Measurements from ENCODE around the gene LDLR. TPM values are rescaled to one million over a fixed set of nuclear protein-coding genes. Genes with fewer than 3 reads are reported as not detected.

The LDLR gene
- total and polyA plus RNA-seq, 2 donors (not counting 1 experiment from before 2014, with no cell fraction given) = 1.8 to 4.8 TPM

GRCh38 chr19:11041966-11042627 is 47.2 kb upstream of the LDLR start:
- Histone ChIP-seq H2AFZ (ENCODE audit: insufficient read depth, low read depth, low read length, poor library complexity, severe bottlenecking) (no peak overlapping the region), H3K9me3 (ENCODE audit: control extremely low read depth in 1 of 3, control insufficient read depth in 2 of 3, insufficient read depth in 1 of 3, low read length in 2 of 3) (peaks cover 0 to 13% (median 0%) of the 10 kb centered on the region in 3 donors), H3K27me3 (replicated peaks in 1 of 4; ENCODE audit: control extremely low read depth in 1 of 4, control insufficient read depth in 3 of 4, insufficient read depth in 4 of 4, low read length in 3 of 4) (peaks cover 0 to 31% (median 6%) of the 10 kb centered on the region in 4 experiments), H3K9ac (ENCODE audit: low read length) (no peak overlapping the region), H3K27ac (ENCODE audit: low read length in 2 of 2) (no peak overlapping the region), H3K4me2 (replicated peaks; ENCODE audit: low read depth, low read length, poor library complexity, severe bottlenecking) (no peak overlapping the region), H3K4me3 (ENCODE audit: control extremely low read depth in 1 of 5, extremely low read depth in 1 of 5, insufficient read depth in 1 of 5, low read depth in 2 of 5, low read length in 4 of 5) (no peak overlapping the region), H4K20me1 (ENCODE audit: control insufficient read depth, insufficient read depth, low read length, poor library complexity, severe bottlenecking) (peaks cover 51% of the 10 kb centered on the region), H3K79me2 (ENCODE audit: control insufficient read depth, insufficient read depth, low read length) (peaks cover 12% of the 10 kb centered on the region), H3K4me1 (ENCODE audit: control insufficient read depth in 2 of 2, insufficient read depth in 2 of 2, low read length in 2 of 2) (peaks cover 10 to 20% of the 10 kb centered on the region in 2 donors), H3K36me3 (replicated peaks in 1 of 2; ENCODE audit: control extremely low read depth in 1 of 2, control insufficient read depth in 1 of 2, extremely low read depth in 1 of 2, insufficient read depth in 2 of 2, low read length in 1 of 2) (peaks cover 0 to 39% of the 10 kb centered on the region in 2 experiments)
- ChIA-PET POLR2A (no interaction called here), CTCF (no interaction called here)
- Mint-ChIP-seq H3K4me3 (no peak overlapping the region), H3K27ac (no peak overlapping the region), H3K9me3 (ENCODE audit: insufficient read depth) (no peaks in the 10 kb centered on the region), H3K4me1 (peaks cover 10% of the 10 kb centered on the region), H3K27me3 (peaks cover 24% of the 10 kb centered on the region)
- no peak for DNase-seq
- 98% methylated on average over 10 of the region's 13 CpGs for WGBS (ENCODE audit: insufficient coverage)
- TF ChIP-seq CTCF (IDR thresholded peaks at IDR 0.05) (no peak), EZH2 (IDR thresholded peaks at IDR 0.05; ENCODE audit: borderline replicate concordance, insufficient read depth, low read depth, low read length, poor library complexity, severe bottlenecking) (no peak)
- intact Hi-C loops (cut with micrococcal nuclease) = no loop called here
- ATAC-seq (ENCODE audit: low read depth) = no peak

GRCh38 chr19:11044431-11044830 is 44.8 kb upstream of the LDLR start:
- H2AFZ ChIP-seq (ENCODE audit: insufficient read depth, low read depth, low read length, poor library complexity, severe bottlenecking) = no peak overlapping the region
- no peak overlapping the region for H3K4me2 ChIP-seq (replicated peaks; ENCODE audit: low read depth, low read length, poor library complexity, severe bottlenecking)
- ChIA-PET POLR2A (no interaction called here), CTCF (interaction anchor here (1.1 to 1.9 kb wide), 4 partner anchors 8 to 86 kb away, joined by 3 to 12 read pairs (median 8); no protein-coding TSS in a partner anchor)
- ATAC-seq (ENCODE audit: low read depth) (no peak), DNase-seq (no peak)
- H3K4me1 Mint-ChIP-seq = peaks cover 29% of the 10 kb centered on the region
- H3K27ac Mint-ChIP-seq = no peak overlapping the region
- peaks cover 0 to 23% (median 6%) of the 10 kb centered on the region in 4 experiments for H3K27me3 ChIP-seq (replicated peaks in 1 of 4; ENCODE audit: control extremely low read depth in 1 of 4, control insufficient read depth in 3 of 4, insufficient read depth in 4 of 4, low read length in 3 of 4)
- no peak overlapping the region for H3K27ac ChIP-seq (ENCODE audit: low read length in 2 of 2)
- H3K9ac ChIP-seq (ENCODE audit: low read length) = no peak overlapping the region
- peaks cover 0 to 23% of the 10 kb centered on the region in 2 experiments for H3K36me3 ChIP-seq (replicated peaks in 1 of 2; ENCODE audit: control extremely low read depth in 1 of 2, control insufficient read depth in 1 of 2, extremely low read depth in 1 of 2, insufficient read depth in 2 of 2, low read length in 1 of 2)
- peaks cover 30 to 43% of the 10 kb centered on the region in 2 donors for H3K4me1 ChIP-seq (ENCODE audit: control insufficient read depth in 2 of 2, insufficient read depth in 2 of 2, low read length in 2 of 2)
- intact Hi-C loops (cut with micrococcal nuclease) = no loop called here
- H4K20me1 ChIP-seq (ENCODE audit: control insufficient read depth, insufficient read depth, low read length, poor library complexity, severe bottlenecking) = peaks cover 43% of the 10 kb centered on the region
- WGBS (ENCODE audit: insufficient coverage) = 98% methylated on average over 10 of the region's 10 CpGs
- H3K27me3 Mint-ChIP-seq = peaks cover 18% of the 10 kb centered on the region
- H3K4me3 Mint-ChIP-seq = no peak overlapping the region
- peaks cover 0 to 7% (median 0%) of the 10 kb centered on the region in 3 donors for H3K9me3 ChIP-seq (ENCODE audit: control extremely low read depth in 1 of 3, control insufficient read depth in 2 of 3, insufficient read depth in 1 of 3, low read length in 2 of 3)
- no peak overlapping the region for H3K4me3 ChIP-seq (ENCODE audit: control extremely low read depth in 1 of 5, extremely low read depth in 1 of 5, insufficient read depth in 1 of 5, low read depth in 2 of 5, low read length in 4 of 5)
- no peak for TF ChIP-seq CTCF (IDR thresholded peaks at IDR 0.05)
- TF ChIP-seq EZH2 (IDR thresholded peaks at IDR 0.05; ENCODE audit: borderline replicate concordance, insufficient read depth, low read depth, low read length, poor library complexity, severe bottlenecking) = no peak
- H3K9me3 Mint-ChIP-seq (ENCODE audit: insufficient read depth) = no peaks in the 10 kb centered on the region
- H3K79me2 ChIP-seq (ENCODE audit: control insufficient read depth, insufficient read depth, low read length) = peaks cover 6% of the 10 kb centered on the region
